B cell (primary cell): ENCODE data around the gene NDEL1.

Source experiments
- EZH2 ChIP-seq: IDR thresholded peaks from 2 replicates; pipeline ENCODE4 v1.6.1; 2012; ENCODE audit warnings: borderline replicate concordance, low read depth, mild to moderate bottlenecking, moderate library complexity, low read length; ENCODE audit not compliant: insufficient read depth, poor library complexity, severe bottlenecking
- TF ChIP-seq, protein P1 (sequence below): fragments of 200-600 bp; IDR thresholded peaks from one replicate; pipeline ENCODE4 v1.8.0; 2022; ENCODE audit warnings: antibody characterized with exemption, mild to moderate bottlenecking

GRCh38 chr17:8392674-8393469 is 42.8 kb upstream of the NDEL1 start:
- TF ChIP-seq, protein P1, sequence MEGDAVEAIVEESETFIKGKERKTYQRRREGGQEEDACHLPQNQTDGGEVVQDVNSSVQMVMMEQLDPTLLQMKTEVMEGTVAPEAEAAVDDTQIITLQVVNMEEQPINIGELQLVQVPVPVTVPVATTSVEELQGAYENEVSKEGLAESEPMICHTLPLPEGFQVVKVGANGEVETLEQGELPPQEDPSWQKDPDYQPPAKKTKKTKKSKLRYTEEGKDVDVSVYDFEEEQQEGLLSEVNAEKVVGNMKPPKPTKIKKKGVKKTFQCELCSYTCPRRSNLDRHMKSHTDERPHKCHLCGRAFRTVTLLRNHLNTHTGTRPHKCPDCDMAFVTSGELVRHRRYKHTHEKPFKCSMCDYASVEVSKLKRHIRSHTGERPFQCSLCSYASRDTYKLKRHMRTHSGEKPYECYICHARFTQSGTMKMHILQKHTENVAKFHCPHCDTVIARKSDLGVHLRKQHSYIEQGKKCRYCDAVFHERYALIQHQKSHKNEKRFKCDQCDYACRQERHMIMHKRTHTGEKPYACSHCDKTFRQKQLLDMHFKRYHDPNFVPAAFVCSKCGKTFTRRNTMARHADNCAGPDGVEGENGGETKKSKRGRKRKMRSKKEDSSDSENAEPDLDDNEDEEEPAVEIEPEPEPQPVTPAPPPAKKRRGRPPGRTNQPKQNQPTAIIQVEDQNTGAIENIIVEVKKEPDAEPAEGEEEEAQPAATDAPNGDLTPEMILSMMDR: no peak
- TF ChIP-seq EZH2: no peak
